IMR-90 (cell line): ENCODE results near the gene GYG2. TPM values are rescaled to one million over a fixed set of nuclear protein-coding genes. Genes with fewer than 3 reads are reported as not detected.

Experiments used
- ATAC-seq: fragments of 200-7000 bp; cut with Tn5 transposase; 2 replicates; pipeline ENCODE4 v1.9.1; 2020; ENCODE audit warnings: low read depth, mild to moderate bottlenecking, moderate library complexity
- BruUV-seq: library from RNA; stranded (reverse); fragments of 400-500 nt; replicated peaks from 2 replicates; lab custom pipeline; 2021; lab: Mats Ljungman, UMichigan
- CTCF ChIA-PET: fragments of 300-600 bp; formaldehyde crosslinking; extraction: SDS; loops from one replicate; lab custom pipeline; 2021; ENCODE audit warnings: antibody characterized with exemption; lab: Yijun Ruan, JAX
- POLR2A ChIA-PET: fragments of 300-600 bp; sonication (Branson Sonifier 250); formaldehyde crosslinking; loops from one replicate; lab custom pipeline; 2022; ENCODE audit warnings: antibody characterized with exemption; ENCODE audit not compliant: unreplicated experiment; lab: Charles Lee
- DNase-seq: peaks from one replicate; pipeline ENCODE4 v3.0.0; 2013
- H2AFZ ChIP-seq: replicated peaks from 2 replicates; pipeline ENCODE3; 2013; ENCODE audit warnings: low read length, mild to moderate bottlenecking; ENCODE audit not compliant: poor library complexity
- H2AK5ac ChIP-seq: 2 replicates; pipeline ENCODE4 v1.6.1; 2013; ENCODE audit warnings: low read depth, low read length, inconsistent platforms
- H2AK9ac ChIP-seq: replicated peaks from 2 replicates; pipeline ENCODE3; 2013; ENCODE audit warnings: mild to moderate bottlenecking, low read depth, low read length, moderate library complexity; ENCODE audit not compliant: poor library complexity
- H2BK120ac ChIP-seq: 2 replicates; pipeline ENCODE4 v1.6.1; 2013; ENCODE audit warnings: low read depth, low read length, inconsistent platforms
- H2BK15ac ChIP-seq: 3 replicates; pipeline ENCODE4 v1.6.1; 2013; ENCODE audit warnings: low read depth, low read length, inconsistent platforms
- H2BK20ac ChIP-seq: 2 replicates; pipeline ENCODE4 v1.6.1; 2013; ENCODE audit warnings: low read depth, mild to moderate bottlenecking, inconsistent platforms, low read length, moderate library complexity
- H2BK5ac ChIP-seq: 2 replicates; pipeline ENCODE4 v1.6.1; 2013; ENCODE audit warnings: mild to moderate bottlenecking, low read depth, low read length, inconsistent platforms; ENCODE audit not compliant: poor library complexity, severe bottlenecking
- H3K14ac ChIP-seq: replicated peaks from 2 replicates; pipeline ENCODE4 v1.6.1; 2013; ENCODE audit warnings: low read depth, low read length, inconsistent platforms
- H3K18ac ChIP-seq: 2 replicates; pipeline ENCODE4 v1.6.1; 2013; ENCODE audit warnings: low read depth, low read length, control low read depth
- H3K23ac ChIP-seq: 2 replicates; pipeline ENCODE4 v1.6.1; 2013; ENCODE audit warnings: low read depth, low read length, inconsistent platforms
- H3K27ac ChIP-seq: 2 replicates; pipeline ENCODE4 v1.5.1; 2013; ENCODE audit warnings: mild to moderate bottlenecking, control low read depth, low read length; ENCODE audit not compliant: insufficient read depth
- H3K27me3 ChIP-seq: 2 replicates; pipeline ENCODE4 v1.6.1; 2013; ENCODE audit warnings: low read length; ENCODE audit not compliant: control insufficient read depth, insufficient read depth
- H3K36me3 ChIP-seq: 2 replicates; pipeline ENCODE4 v1.6.1; 2013; ENCODE audit warnings: low read length, mixed read lengths; ENCODE audit not compliant: control insufficient read depth, insufficient read depth
- H3K4ac ChIP-seq: 2 replicates; pipeline ENCODE4 v1.6.1; 2013; ENCODE audit warnings: low read depth, low read length, inconsistent platforms
- H3K4me1 ChIP-seq: 2 replicates; pipeline ENCODE4 v1.6.1; 2013; ENCODE audit warnings: low read length, mixed read lengths; ENCODE audit not compliant: control insufficient read depth, insufficient read depth
- H3K4me2 ChIP-seq: 2 replicates; pipeline ENCODE4 v1.6.1; 2013; ENCODE audit warnings: low read depth, mild to moderate bottlenecking, control low read depth, low read length, moderate library complexity
- H3K4me3 ChIP-seq: 2 replicates; pipeline ENCODE4 v1.5.1; 2013; ENCODE audit warnings: low read depth, mild to moderate bottlenecking, control low read depth, low read length, moderate library complexity; ENCODE audit not compliant: insufficient read depth
- H3K56ac ChIP-seq: 2 replicates; pipeline ENCODE4 v1.6.1; 2013; ENCODE audit warnings: low read length, inconsistent platforms; ENCODE audit not compliant: insufficient read depth; ENCODE audit errors: extremely low read depth
- H3K79me1 ChIP-seq, 2 experiments: 2 replicates each; pipeline ENCODE4 v1.6.1; 2013; ENCODE audit warnings: low read length in 2 of 2, inconsistent platforms in 1 of 2, low read depth in 1 of 2
- H3K9ac ChIP-seq: 2 replicates; pipeline ENCODE4 v1.6.1; 2013; ENCODE audit warnings: low read depth, low read length, control low read depth
- H3K9me1 ChIP-seq: 2 replicates; pipeline ENCODE4 v1.6.1; 2013; ENCODE audit warnings: low read length, inconsistent platforms; ENCODE audit not compliant: insufficient read depth
- H3K9me3 ChIP-seq: 2 replicates; pipeline ENCODE4 v1.6.1; 2013; ENCODE audit warnings: low read length; ENCODE audit not compliant: control insufficient read depth, insufficient read depth
- H4K20me1 ChIP-seq: 2 replicates; pipeline ENCODE4 v1.6.1; 2013; ENCODE audit warnings: low read length, inconsistent platforms; ENCODE audit not compliant: insufficient read depth
- H4K5ac ChIP-seq: 2 replicates; pipeline ENCODE4 v1.6.1; 2013; ENCODE audit warnings: mild to moderate bottlenecking, low read depth, low read length, control low read depth
- H4K8ac ChIP-seq, 2 experiments: 2 replicates each; pipeline ENCODE4 v1.6.1; 2013; ENCODE audit warnings: low read depth in 2 of 2, low read length in 2 of 2, control low read depth in 1 of 2, inconsistent platforms in 1 of 2
- H4K91ac ChIP-seq: 2 replicates; pipeline ENCODE4 v1.6.1; 2013; ENCODE audit warnings: low read depth, low read length, inconsistent platforms; ENCODE audit not compliant: insufficient read depth
- CEBPB ChIP-seq: IDR thresholded peaks from 2 replicates; pipeline ENCODE4 v1.6.1; 2012; ENCODE audit warnings: low read depth, low read length, improper control_type of control experiment
- CHD1 ChIP-seq: IDR thresholded peaks from 2 replicates; pipeline ENCODE4 v1.6.1; 2012; ENCODE audit warnings: low read depth, low read length, improper control_type of control experiment
- CTCF ChIP-seq: conservative IDR thresholded peaks from 2 replicates; pipeline ENCODE4 v1.5.1; 2012; ENCODE audit warnings: mild to moderate bottlenecking, low read depth, low read length, improper control_type of control experiment
- ELK1 ChIP-seq: fragments of 150-350 bp; IDR thresholded peaks from 2 replicates; pipeline ENCODE4 v1.6.1; 2016; ENCODE audit warnings: low read depth, mild to moderate bottlenecking, low read length, moderate library complexity, borderline replicate concordance
- FOS ChIP-seq: fragments of 150-350 bp; IDR thresholded peaks from 2 replicates; pipeline ENCODE4 v1.6.1; 2016; ENCODE audit warnings: low read depth, low read length
- MAFK ChIP-seq: IDR thresholded peaks from 2 replicates; pipeline ENCODE4 v1.6.1; 2012; ENCODE audit warnings: low read depth, low read length, improper control_type of control experiment
- MAZ ChIP-seq: IDR thresholded peaks from 2 replicates; pipeline ENCODE4 v1.6.1; 2012; ENCODE audit warnings: low read depth, mild to moderate bottlenecking, low read length, improper control_type of control experiment, moderate library complexity, borderline replicate concordance
- MXI1 ChIP-seq: IDR thresholded peaks from 2 replicates; pipeline ENCODE4 v1.6.1; 2012; ENCODE audit warnings: low read depth, mild to moderate bottlenecking, low read length, moderate library complexity, borderline replicate concordance
- POLR2A ChIP-seq: IDR thresholded peaks from 2 replicates; pipeline ENCODE4 v1.6.1; 2012; ENCODE audit warnings: mild to moderate bottlenecking, low read depth, low read length
- RAD21 ChIP-seq: IDR thresholded peaks from 2 replicates; pipeline ENCODE4 v1.6.1; 2012; ENCODE audit warnings: low read length, improper control_type of control experiment
- RCOR1 ChIP-seq: IDR thresholded peaks from 2 replicates; pipeline ENCODE4 v1.6.1; 2012; ENCODE audit warnings: mild to moderate bottlenecking, low read length, improper control_type of control experiment; ENCODE audit not compliant: insufficient replicate concordance
- RFX5 ChIP-seq: IDR thresholded peaks from 2 replicates; pipeline ENCODE4 v1.8.0; 2012; ENCODE audit warnings: low read depth, mild to moderate bottlenecking, low read length, moderate library complexity
- SMC3 ChIP-seq: fragments of 150-350 bp; IDR thresholded peaks from 2 replicates; pipeline ENCODE4 v1.6.1; 2016; ENCODE audit warnings: low read depth, mild to moderate bottlenecking, antibody characterized with exemption, low read length, moderate library complexity
- USF2 ChIP-seq: fragments of 150-350 bp; IDR thresholded peaks from 2 replicates; pipeline ENCODE4 v1.6.1; 2017; ENCODE audit warnings: mild to moderate bottlenecking, antibody characterized with exemption, low read length, low read depth
- dilution Hi-C: fragments of 300-500 bp; cut with HindIII; formaldehyde crosslinking; loops from one replicate; pipeline ENCODE4 v1.14.3; 2018; ENCODE audit warnings: low sequenced_read_pairs; ENCODE audit not compliant: unreplicated experiment
- in situ Hi-C: fragments of 300-500 bp; cut with MboI; formaldehyde crosslinking; loops from 3 replicates; pipeline ENCODE4 v1.14.3; 2019; ENCODE audit warnings: low sequenced_read_pairs, inconsistent platforms, mixed read lengths
- intact Hi-C: fragments of 100-400 bp; cut with micrococcal nuclease; formaldehyde crosslinking; loops from 2 replicates; pipeline ENCODE4 v1.10.0; 2022
- polyA plus RNA-seq, 3 experiments: library from polyadenylated mRNA; depleted of rRNA; stranded (reverse); fragments of >200 nt; gene quantifications; 2 replicates each; pipeline ENCODE4 v1.2.3, GENCODE V29; 2012; ENCODE audit warnings: low replicate concordance in 1 of 3
- total RNA-seq: library from RNA; depleted of rRNA; stranded (reverse); fragments of >200 nt; gene quantifications from 2 replicates; pipeline ENCODE4 v1.2.3, GENCODE V29; 2012

Gene GYG2
- total and polyA plus RNA-seq, 2 of the 4 experiments (the other 2 are of a cell fraction) = 9.6 to 13.1 TPM

- no TSS peak for BruUV-seq
These were observed 18.3 kb downstream of the GYG2 start for GRCh38 chrX:2846992-2847391.

More at GRCh38 chrX:2846992-2847391, 18.3 kb downstream of the GYG2 start:
- H3K4me1 ChIP-seq = peaks cover 2% of the 10 kb centered on the region; the same call in 1 of the 2 replicates
- dilution Hi-C loops (no loop called here), in situ Hi-C loops (no loop called here), intact Hi-C loops (no loop called here)
- H2BK5ac ChIP-seq = no peak overlapping the region
- H4K8ac ChIP-seq = no peak overlapping the region
- H3K36me3 ChIP-seq = peaks cover 3% of the 10 kb centered on the region; the same call in 1 of the 2 replicates
- ChIA-PET CTCF (no interaction called here), POLR2A (no interaction called here)
- H3K18ac ChIP-seq = no peak overlapping the region
- H2BK15ac ChIP-seq = no peak overlapping the region
- no peak overlapping the region for H3K14ac ChIP-seq
- no peak overlapping the region for H2AK9ac ChIP-seq
- H3K4ac ChIP-seq = no peak overlapping the region
- H3K9me3 ChIP-seq = no peaks in the 10 kb centered on the region
- no peak overlapping the region for H2BK120ac ChIP-seq
- H3K56ac ChIP-seq = no peak overlapping the region
- no peak for TF ChIP-seq SMC3
- TF ChIP-seq MXI1 = no peak
- no peak for TF ChIP-seq RCOR1
- TF ChIP-seq FOS = no peak
- no peak for TF ChIP-seq CEBPB
- TF ChIP-seq CTCF = no peak
- TF ChIP-seq ELK1 = no peak
- no peak for TF ChIP-seq MAFK
- no peak for TF ChIP-seq CHD1
- no peak for TF ChIP-seq MAZ
- TF ChIP-seq RAD21 = no peak
- TF ChIP-seq POLR2A = no peak
- no peak for TF ChIP-seq RFX5
- no peak for TF ChIP-seq USF2
- no peak overlapping the region for H4K91ac ChIP-seq
- H4K20me1 ChIP-seq = no peaks in the 10 kb centered on the region
- H3K4me2 ChIP-seq = no peak overlapping the region
- no peak for ATAC-seq
- H2AFZ ChIP-seq = no peak overlapping the region
- no peak overlapping the region for H3K27ac ChIP-seq
- no peaks in the 10 kb centered on the region; a peak in 1 of 4 replicates for H3K79me1 ChIP-seq
- no peak overlapping the region for H3K4me3 ChIP-seq
- no peak overlapping the region for H3K9ac ChIP-seq
- no peak overlapping the region for H2BK20ac ChIP-seq
- no peaks in the 10 kb centered on the region for H3K27me3 ChIP-seq
- no peaks in the 10 kb centered on the region; the same call in 1 of the 2 replicates for H3K9me1 ChIP-seq
- H4K5ac ChIP-seq = no peak overlapping the region
- no peak overlapping the region for H2AK5ac ChIP-seq
- H3K23ac ChIP-seq = no peak overlapping the region
- no peak for DNase-seq
